Thoracic aorta (tissue), 2 donors: ENCODE data around the gene KDM2B. TPM values are rescaled to one million over a fixed set of nuclear protein-coding genes. Genes with fewer than 3 reads are reported as not detected.

Experiments used
- ATAC-seq: fragments of 150-250 bp; one replicate; pipeline ENCODE4 v1.8.0; 2017; ENCODE audit warnings: low read depth; ENCODE audit not compliant: insufficient number of reproducible peaks, low FRiP score
- DNase-seq: peaks from one replicate; pipeline ENCODE4 v3.0.0-alpha.2; 2020; ENCODE audit warnings: low spot score
- H3K27ac ChIP-seq, 2 donors: fragments of 200-600 bp; sonication (generic); 1 replicate in 1 of 2; 2 replicates in 1 of 2; pipeline ENCODE4 v1.5.1; 2016; ENCODE audit warnings: mild to moderate bottlenecking in 2 of 2, moderate library complexity in 2 of 2
- H3K27me3 ChIP-seq: fragments of 200-600 bp; sonication (generic); replicated peaks from 2 replicates; pipeline ENCODE4 v1.6.0; 2016; ENCODE audit warnings: mild to moderate bottlenecking; ENCODE audit not compliant: insufficient read depth
- H3K36me3 ChIP-seq: fragments of 200-600 bp; sonication (generic); one replicate; pipeline ENCODE4 v1.5.1; 2016
- H3K4me1 ChIP-seq, 2 donors: fragments of 200-600 bp; sonication (generic); 1 replicate in 1 of 2; 2 replicates in 1 of 2; pipeline versions ENCODE4 v1.5.1 to v1.6.0; 2016; ENCODE audit warnings: low read depth in 2 of 2, mild to moderate bottlenecking in 1 of 2; ENCODE audit not compliant: control insufficient read depth in 1 of 2
- H3K4me3 ChIP-seq: fragments of 200-600 bp; sonication (generic); 2 replicates; pipeline ENCODE4 v1.5.1; 2016; ENCODE audit warnings: mild to moderate bottlenecking
- H3K9me3 ChIP-seq: fragments of 200-600 bp; sonication (generic); 2 replicates; pipeline ENCODE4 v1.5.1; 2016
- total RNA-seq, 2 donors: library from RNA; depleted of rRNA; stranded (reverse); fragments of >200 nt; gene quantifications; one replicate each; pipeline versions ENCODE4 v1.1.0 to v1.2.3, GENCODE V29; 2016
- TF ChIP-seq, protein P1 (sequence below): fragments of 200-600 bp; sonication (generic); IDR thresholded peaks from one replicate; pipeline ENCODE4 v1.5.1; 2019; ENCODE audit warnings: antibody characterized with exemption

Gene KDM2B
- total RNA-seq, 2 donors from 2014 or later = 15.0 to 22.5 TPM

DNA sequence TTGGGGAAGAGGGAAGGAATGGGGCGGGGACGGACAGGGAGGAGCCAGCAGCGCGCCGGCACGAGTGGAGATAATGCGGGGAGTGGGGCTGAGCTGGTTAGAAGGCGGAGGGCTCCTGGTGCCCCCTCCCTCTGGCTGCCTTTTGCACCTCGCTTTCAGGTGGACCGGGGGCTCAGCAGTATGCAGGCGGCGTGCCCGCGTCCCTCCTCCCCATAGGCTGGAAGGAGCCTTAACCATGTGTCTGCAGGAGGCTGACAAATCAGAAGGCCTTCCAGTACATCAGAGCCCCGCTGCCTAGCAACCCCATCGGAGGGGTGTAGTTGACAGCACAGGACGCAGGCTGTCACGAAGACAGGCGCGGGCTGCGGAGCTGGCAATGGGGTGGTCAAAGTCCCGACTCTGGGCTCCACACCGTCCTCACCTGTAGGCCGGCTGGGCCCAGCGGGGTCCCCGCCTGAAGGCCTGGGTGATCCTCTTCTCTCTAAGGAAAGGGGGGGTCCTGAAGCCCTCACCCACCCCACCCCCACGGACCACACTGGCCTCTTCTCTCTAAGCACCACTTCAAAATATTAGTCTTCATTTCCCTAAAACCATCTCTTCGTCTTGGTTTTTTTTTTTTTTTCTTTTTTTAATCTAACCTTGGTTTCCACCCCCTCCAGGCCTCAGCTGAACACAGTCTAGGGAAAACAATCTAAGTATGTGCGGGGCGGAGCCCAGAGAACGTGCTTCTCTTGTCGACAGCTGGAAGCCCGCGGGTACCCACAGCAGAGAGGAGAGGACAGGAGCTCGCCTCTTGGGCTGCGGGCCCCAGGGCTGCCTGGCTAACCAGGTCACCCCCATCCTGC is 44.5 kb downstream of the KDM2B start:
- no peaks in the 10 kb centered on the region for H3K36me3 ChIP-seq
- H3K9me3 ChIP-seq = no peaks in the 10 kb centered on the region
- TF ChIP-seq, protein P1, sequence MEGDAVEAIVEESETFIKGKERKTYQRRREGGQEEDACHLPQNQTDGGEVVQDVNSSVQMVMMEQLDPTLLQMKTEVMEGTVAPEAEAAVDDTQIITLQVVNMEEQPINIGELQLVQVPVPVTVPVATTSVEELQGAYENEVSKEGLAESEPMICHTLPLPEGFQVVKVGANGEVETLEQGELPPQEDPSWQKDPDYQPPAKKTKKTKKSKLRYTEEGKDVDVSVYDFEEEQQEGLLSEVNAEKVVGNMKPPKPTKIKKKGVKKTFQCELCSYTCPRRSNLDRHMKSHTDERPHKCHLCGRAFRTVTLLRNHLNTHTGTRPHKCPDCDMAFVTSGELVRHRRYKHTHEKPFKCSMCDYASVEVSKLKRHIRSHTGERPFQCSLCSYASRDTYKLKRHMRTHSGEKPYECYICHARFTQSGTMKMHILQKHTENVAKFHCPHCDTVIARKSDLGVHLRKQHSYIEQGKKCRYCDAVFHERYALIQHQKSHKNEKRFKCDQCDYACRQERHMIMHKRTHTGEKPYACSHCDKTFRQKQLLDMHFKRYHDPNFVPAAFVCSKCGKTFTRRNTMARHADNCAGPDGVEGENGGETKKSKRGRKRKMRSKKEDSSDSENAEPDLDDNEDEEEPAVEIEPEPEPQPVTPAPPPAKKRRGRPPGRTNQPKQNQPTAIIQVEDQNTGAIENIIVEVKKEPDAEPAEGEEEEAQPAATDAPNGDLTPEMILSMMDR = no peak
- H3K4me3 ChIP-seq = peak overlapping the region; percentile 79
- H3K4me1 ChIP-seq = peaks cover 8 to 37% of the 10 kb centered on the region in 2 donors
- H3K27ac ChIP-seq = peak overlapping the region; percentile 41 to 73
- peak; percentile 82 for DNase-seq
- H3K27me3 ChIP-seq = no peaks in the 10 kb centered on the region
- ATAC-seq = peak; percentile 69

DNA sequence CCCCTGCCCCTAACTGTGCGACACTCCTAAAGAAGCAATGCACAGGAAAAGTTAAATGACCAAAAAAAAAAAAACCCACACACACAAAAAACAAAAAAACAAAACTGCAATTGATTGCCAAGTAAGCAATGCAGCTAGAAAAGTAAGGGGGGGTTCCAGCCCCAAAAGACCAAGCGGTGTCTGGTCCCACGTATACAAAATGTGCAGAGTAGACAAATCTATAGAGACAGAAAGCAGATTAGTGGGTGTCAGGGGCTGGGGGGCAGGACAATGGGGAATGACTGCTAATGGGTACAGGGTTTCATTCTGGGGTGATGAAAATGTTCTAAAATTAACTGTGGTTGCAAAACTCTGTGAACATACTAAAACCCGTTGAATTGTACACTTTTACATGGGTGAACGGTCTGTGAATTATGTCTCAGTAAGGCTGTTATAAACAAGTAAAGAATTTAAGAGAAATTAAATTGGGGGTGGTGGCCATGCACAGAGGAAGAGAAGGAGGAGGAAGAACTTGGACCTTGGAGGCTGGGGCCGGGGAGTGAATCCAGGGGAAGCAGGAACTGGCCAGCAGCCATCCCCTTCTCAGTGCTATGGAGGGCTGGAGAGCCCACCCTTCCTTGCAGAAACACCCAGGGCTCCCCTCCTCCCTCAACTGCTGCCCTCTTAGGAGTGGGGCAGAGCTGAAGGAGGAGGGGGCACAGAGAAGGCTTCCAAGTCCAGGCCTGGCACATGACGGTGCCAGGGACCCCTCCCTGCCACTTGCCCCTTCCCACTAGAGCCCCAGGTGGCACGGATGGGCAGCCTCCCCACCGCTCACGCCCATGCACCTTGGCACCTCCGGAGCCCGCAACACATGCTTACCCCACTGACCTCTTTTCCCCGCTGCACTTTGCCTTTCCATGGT is 45.4 kb downstream of the KDM2B start:
- H3K27ac ChIP-seq = peak overlapping the region; percentile 41 to 73
- ATAC-seq (no peak), DNase-seq (no peak)
- H3K27me3 ChIP-seq = no peaks in the 10 kb centered on the region
- TF ChIP-seq, protein P1 = no peak
- peaks cover 8 to 37% of the 10 kb centered on the region in 2 donors for H3K4me1 ChIP-seq
- H3K36me3 ChIP-seq = no peaks in the 10 kb centered on the region
- no peaks in the 10 kb centered on the region for H3K9me3 ChIP-seq
- H3K4me3 ChIP-seq = peak overlapping the region; percentile 79

DNA sequence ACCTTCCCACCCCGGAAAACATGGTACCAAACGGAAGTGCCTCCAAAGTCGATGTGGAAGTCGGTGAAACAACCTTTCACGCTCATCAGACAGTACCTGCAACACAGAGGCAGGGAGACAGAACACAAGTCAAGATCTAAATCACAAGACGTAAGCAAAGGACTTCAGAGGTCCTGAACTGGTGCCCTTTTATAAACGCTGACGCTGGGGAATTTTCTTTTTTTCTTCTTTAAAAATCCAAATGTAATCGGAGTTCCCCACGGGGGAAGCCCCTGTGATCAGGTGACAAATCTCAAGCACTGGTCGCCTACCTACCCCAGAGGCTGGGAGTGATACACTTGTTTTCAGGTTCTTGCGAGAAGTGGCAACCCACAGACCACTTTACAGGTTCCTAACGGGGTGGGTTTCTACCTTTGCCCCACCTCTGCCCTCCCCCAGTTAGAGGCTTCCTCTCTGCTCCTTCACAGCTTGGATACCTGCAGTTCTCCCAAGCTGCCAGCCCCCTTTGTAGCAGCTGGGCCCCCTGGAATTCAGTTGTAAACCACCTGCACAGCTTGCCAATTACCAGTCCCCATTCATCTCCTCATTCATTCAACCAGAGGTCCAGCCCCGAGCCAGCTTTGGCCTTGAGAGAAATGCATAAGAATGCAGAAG is 46.2 kb downstream of the KDM2B start:
- Histone ChIP-seq H3K9me3 (no peaks in the 10 kb centered on the region), H3K27me3 (no peaks in the 10 kb centered on the region), H3K4me1 (peaks cover 8 to 37% of the 10 kb centered on the region in 2 donors), H3K36me3 (no peaks in the 10 kb centered on the region), H3K4me3 (no peak overlapping the region), H3K27ac (no peak overlapping the region)
- DNase-seq (no peak), ATAC-seq (no peak)
- TF ChIP-seq, protein P1 = no peak

DNA sequence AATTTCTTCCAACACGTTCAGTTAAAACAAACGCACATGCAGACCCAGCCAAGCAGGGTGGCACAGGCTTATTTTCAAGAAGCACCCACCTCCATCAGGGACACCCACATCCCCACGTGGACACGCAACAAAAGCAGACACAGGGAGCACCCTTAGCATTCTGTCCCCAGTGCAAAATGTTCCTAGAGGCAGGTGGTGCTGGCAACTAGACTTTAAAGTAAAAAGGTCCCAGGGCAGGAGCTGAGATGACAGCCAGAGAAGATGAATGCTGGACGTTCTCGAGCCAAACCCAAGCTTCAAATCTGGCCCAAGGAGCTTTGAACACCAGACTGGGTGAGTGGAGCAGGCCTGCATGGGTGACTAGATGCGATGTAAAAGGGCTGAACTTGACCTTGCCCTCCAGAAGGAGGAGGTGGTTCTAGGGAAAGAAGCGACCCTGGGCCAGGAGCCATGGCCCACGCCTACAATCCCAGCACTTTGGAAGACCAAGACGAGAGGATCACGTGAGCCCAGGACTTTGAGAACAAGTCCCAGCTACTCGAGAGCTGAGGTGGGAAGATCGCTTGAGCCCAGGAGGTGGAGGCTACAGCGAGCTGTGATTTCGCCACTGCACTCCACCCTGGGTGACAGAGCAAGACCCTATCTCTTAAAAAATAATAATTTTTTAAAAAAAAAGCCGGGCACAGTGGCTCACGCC is 47.3 kb downstream of the KDM2B start:
- Histone ChIP-seq H3K36me3 (no peaks in the 10 kb centered on the region), H3K27me3 (no peaks in the 10 kb centered on the region), H3K9me3 (no peaks in the 10 kb centered on the region), H3K4me3 (no peak overlapping the region), H3K4me1 (peaks cover 8 to 32% of the 10 kb centered on the region in 2 donors), H3K27ac (no peak overlapping the region)
- TF ChIP-seq, protein P1 = no peak
- DNase-seq (no peak), ATAC-seq (no peak)
